Adipocyte (in vitro differentiated cells): Measurements from ENCODE around the gene CCDC68.

Experiments used
- DNase-seq: peaks from one replicate; pipeline ENCODE4 v3.0.0-alpha.2; 2015; ENCODE audit warnings: low read depth
- H3K27me3 ChIP-seq: replicated peaks from 2 replicates; pipeline ENCODE4 v1.7.0; 2013; ENCODE audit warnings: mild to moderate bottlenecking, low read length, moderate library complexity; ENCODE audit not compliant: control insufficient read depth, insufficient read depth
- H3K36me3 ChIP-seq: 2 replicates; pipeline ENCODE4 v1.7.0; 2013; ENCODE audit warnings: low read length, mild to moderate bottlenecking, moderate library complexity; ENCODE audit not compliant: control insufficient read depth, insufficient read depth, severe bottlenecking
- H3K4me1 ChIP-seq: 2 replicates; pipeline ENCODE4 v1.7.0; 2013; ENCODE audit warnings: mild to moderate bottlenecking, low read length, moderate library complexity; ENCODE audit not compliant: control insufficient read depth, insufficient read depth
- H3K4me3 ChIP-seq: 2 replicates; pipeline ENCODE4 v1.7.0; 2013; ENCODE audit warnings: mild to moderate bottlenecking, low read length, moderate library complexity
- H3K9ac ChIP-seq: 2 replicates; pipeline ENCODE4 v1.7.0; 2013; ENCODE audit warnings: mild to moderate bottlenecking, low read length, moderate library complexity
- H3K9me3 ChIP-seq: 2 replicates; pipeline ENCODE4 v1.7.0; 2013; ENCODE audit warnings: mild to moderate bottlenecking, low read length, moderate library complexity; ENCODE audit not compliant: control insufficient read depth

Gene CCDC68

DNA sequence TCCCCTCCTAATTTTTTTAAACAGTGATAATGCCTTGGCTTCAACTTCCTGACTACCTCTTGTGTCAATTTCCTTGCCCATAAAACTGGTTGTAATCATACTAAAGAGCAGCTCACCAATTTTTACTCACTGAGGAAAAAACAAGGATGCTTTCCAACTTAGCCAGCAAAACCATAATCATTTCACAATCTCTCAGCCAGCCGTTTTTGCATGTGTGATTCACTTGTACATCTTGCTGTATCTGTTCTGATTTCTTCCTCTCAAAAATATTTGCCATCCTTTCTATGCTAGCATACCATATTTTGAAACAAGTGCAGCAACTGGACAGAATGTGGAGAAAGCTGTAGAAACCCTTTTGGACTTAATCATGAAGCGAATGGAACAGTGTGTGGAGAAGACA lies 70.3 kb downstream of the CCDC68 start:
- DNase-seq, result peak; percentile 52

DNA sequence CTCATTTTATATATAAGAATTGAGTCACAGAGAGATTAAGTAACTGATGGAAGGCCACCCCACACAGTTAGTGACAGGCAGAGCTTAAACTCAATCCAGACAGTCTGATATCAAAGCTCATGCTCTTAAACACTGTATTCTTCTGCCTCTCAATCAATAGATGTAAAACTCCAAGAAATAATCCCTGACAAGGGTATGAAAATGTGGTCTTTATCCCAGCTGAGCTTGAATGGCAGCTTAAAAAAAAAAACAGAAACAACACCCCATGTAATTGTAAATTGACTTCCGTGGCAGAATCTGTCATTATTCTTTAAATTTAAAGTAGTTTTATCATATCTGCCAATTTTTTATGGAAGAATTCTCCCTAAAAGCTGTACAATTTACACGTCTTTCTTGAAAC lies 70.9 kb downstream of the CCDC68 start:
- Histone ChIP-seq H3K36me3 (no peaks in the 10 kb centered on the region), H3K9me3 (no peaks in the 10 kb centered on the region), H3K27me3 (no peaks in the 10 kb centered on the region), H3K9ac (no peak overlapping the region), H3K4me3 (no peak overlapping the region), H3K4me1 (no peaks in the 10 kb centered on the region)
- DNase-seq, result no peak

More for the DNA sequence above, 70.3 kb downstream of the CCDC68 start:
- Histone ChIP-seq H3K9ac (no peak overlapping the region), H3K4me3 (no peak overlapping the region), H3K27me3 (no peaks in the 10 kb centered on the region), H3K9me3 (no peaks in the 10 kb centered on the region), H3K4me1 (no peaks in the 10 kb centered on the region), H3K36me3 (no peaks in the 10 kb centered on the region)

DNA sequence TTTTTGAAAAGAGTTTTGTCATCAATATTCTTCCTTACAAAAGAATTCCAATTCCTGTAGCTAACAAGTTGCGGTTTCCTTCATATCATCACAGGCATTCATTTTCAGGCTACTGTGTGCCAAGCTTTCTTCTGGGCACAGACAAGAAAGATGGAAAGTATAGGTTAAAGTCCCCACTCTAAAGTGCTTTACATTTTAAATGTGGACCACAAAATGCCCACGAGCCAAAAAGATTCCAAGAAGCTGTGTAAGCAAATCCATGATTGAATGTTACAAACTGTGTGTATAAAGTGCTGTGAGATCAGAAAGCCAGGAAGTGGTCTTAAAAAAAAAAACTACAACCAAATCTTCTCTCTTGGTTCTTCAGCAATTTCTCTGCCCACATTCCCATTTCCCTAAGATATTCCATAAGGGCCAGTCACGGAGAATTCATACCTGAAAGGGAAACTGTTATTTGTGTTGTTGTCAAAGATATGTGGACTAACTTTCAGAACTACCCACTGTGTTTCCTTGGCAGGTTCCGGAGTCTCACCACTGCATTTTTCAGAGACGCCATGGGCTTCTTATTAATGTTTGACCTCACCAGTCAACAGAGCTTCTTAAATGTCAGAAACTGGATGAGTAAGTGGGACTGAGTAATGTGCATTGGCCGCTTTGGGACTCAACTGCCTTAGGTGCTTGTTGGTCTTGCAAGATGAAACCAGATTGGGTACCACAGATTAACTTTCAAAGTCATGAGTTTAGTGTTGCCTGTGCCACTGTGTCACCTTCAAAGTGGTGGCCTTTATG lies 75.3 kb downstream of the CCDC68 start:
- peaks cover 9% of the 10 kb centered on the region for H3K4me1 ChIP-seq
- no peaks in the 10 kb centered on the region for H3K9me3 ChIP-seq
- no peak for DNase-seq
- no peaks in the 10 kb centered on the region for H3K36me3 ChIP-seq
- no peak overlapping the region for H3K4me3 ChIP-seq
- H3K9ac ChIP-seq, result no peak overlapping the region
- no peaks in the 10 kb centered on the region for H3K27me3 ChIP-seq

DNA sequence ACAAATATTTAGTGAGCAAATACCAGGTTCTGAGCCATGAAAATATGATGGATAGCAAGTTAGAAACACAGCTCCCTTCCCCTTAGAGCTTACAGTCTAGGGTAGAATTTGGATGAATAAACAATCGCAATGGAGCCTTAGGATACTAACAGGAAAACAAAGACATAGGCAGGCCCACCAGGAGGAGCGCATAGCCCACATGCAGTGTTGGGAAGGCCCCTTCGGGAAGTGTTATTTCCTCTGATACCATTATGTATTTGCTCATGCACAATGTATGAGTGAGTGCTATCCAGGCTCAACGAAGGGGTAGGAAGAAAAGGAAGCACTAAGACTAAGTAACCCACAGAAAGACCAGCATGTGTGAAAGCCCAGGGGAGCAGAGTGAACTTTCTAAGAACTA lies 76.9 kb downstream of the CCDC68 start:
- Histone ChIP-seq H3K27me3 (no peaks in the 10 kb centered on the region), H3K9me3 (no peaks in the 10 kb centered on the region), H3K36me3 (no peaks in the 10 kb centered on the region), H3K9ac (no peak overlapping the region), H3K4me3 (no peak overlapping the region), H3K4me1 (peaks cover 25% of the 10 kb centered on the region)
- no peak for DNase-seq

DNA sequence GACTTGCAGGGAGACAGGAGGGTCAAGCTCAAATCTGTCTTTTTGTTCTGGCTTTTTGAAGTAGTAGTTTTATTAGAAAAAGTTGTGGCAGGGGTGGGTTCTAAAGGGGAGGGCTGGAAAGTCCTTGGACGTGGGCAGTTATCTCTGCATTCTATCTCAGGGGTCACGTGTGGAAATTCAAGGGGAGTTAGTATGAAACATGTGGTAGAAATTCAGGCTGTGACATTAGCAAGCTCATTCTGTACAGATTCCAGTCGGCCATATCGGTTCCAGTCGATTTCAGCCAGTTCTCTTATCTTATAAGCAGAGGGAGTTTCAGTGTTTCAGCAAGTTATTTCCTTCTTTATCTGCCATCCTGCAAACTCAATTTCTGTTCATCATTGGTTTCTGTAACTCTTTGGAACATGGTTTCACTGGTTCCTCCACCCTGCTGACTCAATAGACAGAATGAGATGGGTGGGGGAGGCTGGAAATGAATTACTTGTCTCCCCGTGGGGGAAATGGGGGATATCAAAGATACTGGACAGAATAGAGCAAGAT lies 78.0 kb downstream of the CCDC68 start:
- H3K27me3 ChIP-seq, result no peaks in the 10 kb centered on the region
- H3K4me3 ChIP-seq, result peak overlapping the region; percentile 11
- no peaks in the 10 kb centered on the region for H3K36me3 ChIP-seq
- H3K9ac ChIP-seq, result no peak overlapping the region
- DNase-seq, result no peak
- no peaks in the 10 kb centered on the region for H3K9me3 ChIP-seq
- H3K4me1 ChIP-seq, result peaks cover 27% of the 10 kb centered on the region

DNA sequence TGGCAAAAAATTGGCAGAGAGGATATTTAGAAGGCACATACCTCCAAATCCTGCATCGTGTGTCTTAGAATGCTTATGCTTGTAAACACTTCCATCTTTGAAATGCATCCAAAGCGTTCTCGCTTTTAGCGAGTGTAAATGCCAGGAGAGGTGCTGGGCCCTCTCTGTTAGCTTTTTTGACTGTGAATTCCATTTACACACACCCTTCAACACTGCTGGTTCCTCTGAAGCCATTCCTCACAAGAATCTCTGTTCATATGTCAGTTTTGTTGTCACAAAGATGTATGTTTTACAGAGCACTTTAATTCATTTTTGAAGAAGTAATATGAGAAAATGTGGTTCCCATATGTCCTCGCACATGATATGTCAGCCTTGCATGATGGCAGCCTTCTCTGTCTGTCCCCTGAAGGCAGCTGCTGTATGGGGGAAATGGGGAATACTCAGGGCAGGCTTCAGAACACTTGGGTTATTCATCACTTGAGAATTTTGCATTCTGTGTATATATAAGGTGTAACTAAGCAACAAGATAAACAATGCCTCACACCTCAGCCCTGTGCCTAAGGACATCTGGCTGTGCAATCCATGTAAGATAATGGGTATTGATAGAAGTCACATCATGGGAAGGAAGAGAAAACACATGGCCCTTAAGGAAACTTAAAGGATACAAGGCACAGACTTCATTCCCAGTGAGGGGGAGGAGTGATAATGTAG lies 78.7 kb downstream of the CCDC68 start:
- Histone ChIP-seq H3K9ac (no peak overlapping the region), H3K36me3 (no peaks in the 10 kb centered on the region), H3K9me3 (no peaks in the 10 kb centered on the region), H3K4me3 (no peak overlapping the region), H3K27me3 (no peaks in the 10 kb centered on the region), H3K4me1 (peaks cover 27% of the 10 kb centered on the region)
- DNase-seq, result peak; percentile 19

DNA sequence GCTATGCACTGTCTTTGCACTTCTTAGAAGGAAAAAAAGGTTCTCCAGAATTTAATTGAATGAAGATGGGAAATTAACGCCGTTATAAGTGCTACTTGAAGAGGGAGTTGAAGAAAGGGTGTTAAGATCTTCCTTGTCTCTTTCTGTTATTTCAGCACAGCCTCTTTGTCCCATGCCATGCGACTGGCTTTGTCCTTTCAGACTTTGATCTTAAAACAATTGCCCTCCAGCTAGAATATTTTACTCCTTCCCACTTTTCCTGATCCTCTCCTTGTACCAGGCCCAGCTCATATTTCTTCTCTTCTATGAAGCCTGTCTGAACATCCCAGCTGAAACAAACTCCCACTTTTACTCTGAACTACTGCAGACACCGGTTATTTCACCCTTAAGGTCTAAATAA lies 79.6 kb downstream of the CCDC68 start:
- H3K4me3 ChIP-seq, result no peak overlapping the region
- peaks cover 27% of the 10 kb centered on the region for H3K4me1 ChIP-seq
- H3K9ac ChIP-seq, result no peak overlapping the region
- no peaks in the 10 kb centered on the region for H3K36me3 ChIP-seq
- DNase-seq, result no peak
- no peaks in the 10 kb centered on the region for H3K9me3 ChIP-seq
- no peaks in the 10 kb centered on the region for H3K27me3 ChIP-seq

DNA sequence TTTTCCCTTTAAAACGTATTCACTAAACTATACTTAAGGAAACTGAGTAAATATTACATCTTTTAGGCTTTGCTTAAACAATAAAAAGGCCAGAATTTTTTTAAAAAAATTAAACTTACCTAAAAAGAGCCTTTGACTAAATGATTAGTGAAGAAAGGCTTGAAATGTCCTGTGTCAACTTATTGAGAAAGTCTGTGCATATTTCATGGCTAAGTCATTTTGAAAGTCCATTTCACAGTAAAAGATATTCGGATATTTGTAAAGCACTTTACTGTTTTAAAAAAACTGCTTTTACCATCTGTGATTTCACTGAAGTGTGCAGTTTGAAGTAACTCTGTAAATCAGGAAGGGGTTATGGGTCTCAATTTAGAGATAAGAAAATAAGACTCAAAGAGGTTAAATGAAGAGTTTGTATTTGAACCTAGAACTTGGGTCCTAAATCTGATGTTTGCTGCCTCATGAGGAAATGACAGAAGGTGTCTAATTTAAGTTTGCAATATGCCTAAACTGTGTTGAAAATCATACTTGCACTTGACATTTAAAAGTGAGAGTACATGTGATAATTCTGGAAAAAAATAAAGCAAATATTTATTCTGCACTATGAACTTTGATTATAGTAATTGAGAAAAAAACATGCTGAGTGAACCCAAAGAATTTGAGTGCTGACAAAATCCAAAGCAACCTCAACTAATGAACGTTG lies 80.5 kb downstream of the CCDC68 start:
- no peaks in the 10 kb centered on the region for H3K9me3 ChIP-seq
- no peak overlapping the region for H3K9ac ChIP-seq
- H3K36me3 ChIP-seq, result no peaks in the 10 kb centered on the region
- H3K4me1 ChIP-seq, result peaks cover 27% of the 10 kb centered on the region
- no peaks in the 10 kb centered on the region for H3K27me3 ChIP-seq
- H3K4me3 ChIP-seq, result no peak overlapping the region
- peak; percentile 48 for DNase-seq

DNA sequence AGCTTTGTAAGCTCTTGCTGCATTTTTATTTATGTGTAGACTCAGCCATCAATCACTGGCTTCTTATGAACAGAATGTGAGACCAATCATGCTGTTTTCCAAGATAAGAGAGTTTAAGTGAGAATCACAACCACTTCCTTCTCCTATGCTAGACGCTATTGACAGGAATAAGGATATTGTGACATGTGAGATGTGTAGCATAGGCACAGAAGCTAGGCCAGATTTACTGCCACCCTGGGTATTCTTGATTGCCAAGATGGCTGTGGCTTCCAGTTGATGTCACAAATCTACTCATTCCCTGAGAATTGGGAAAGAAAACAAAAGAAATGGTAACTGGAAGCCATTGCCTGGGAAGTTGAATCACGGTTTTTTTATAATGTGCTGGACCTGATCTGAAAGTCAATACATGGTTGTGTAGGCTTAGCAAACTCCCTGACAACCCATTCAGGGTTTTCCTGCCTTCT lies 81.1 kb downstream of the CCDC68 start:
- Histone ChIP-seq H3K9ac (no peak overlapping the region), H3K27me3 (no peaks in the 10 kb centered on the region), H3K4me1 (peaks cover 27% of the 10 kb centered on the region), H3K36me3 (no peaks in the 10 kb centered on the region), H3K4me3 (no peak overlapping the region), H3K9me3 (no peaks in the 10 kb centered on the region)
- no peak for DNase-seq

DNA sequence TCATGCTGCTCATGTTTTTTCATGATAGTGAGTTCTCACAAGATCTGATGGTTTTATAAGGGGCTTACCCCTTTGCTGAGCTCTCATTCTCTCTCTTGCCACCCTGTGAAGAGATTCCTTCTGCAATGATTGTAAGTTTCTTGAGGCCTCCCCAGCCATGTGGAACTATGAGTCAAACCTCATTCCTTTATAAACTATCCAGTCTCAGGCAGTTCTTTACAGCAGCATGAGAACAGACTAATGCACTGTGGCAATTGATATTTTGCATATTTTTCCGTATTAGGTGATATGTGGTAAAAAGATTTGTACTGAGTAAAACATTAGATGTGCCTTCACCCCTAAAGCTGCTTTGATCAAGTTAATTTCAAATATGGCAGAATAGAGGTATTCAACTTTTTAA lies 82.2 kb downstream of the CCDC68 start:
- Histone ChIP-seq H3K9me3 (no peaks in the 10 kb centered on the region), H3K36me3 (no peaks in the 10 kb centered on the region), H3K4me3 (no peak overlapping the region), H3K27me3 (no peaks in the 10 kb centered on the region), H3K9ac (no peak overlapping the region), H3K4me1 (peaks cover 27% of the 10 kb centered on the region)
- DNase-seq, result no peak

DNA sequence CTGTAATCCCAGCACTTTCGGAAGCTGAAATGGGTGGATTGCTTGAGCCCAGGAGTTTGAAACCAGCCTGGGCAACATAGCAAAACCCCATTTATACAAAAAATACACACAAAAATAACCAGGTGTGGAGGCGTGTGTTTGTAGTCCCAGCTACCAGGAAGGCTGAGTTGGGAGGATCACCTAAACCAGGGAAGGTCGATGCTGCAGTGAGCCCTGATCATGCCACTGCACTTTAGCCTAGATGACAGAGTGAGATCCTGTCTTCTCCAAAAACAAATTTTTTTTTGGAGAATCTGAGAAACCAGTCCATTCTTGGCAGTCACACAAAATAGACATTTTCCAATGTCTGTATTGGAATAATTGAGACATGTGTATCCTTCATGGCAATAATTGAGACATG lies 84.2 kb downstream of the CCDC68 start:
- peaks cover 21% of the 10 kb centered on the region for H3K4me1 ChIP-seq
- no peaks in the 10 kb centered on the region for H3K27me3 ChIP-seq
- no peak overlapping the region for H3K4me3 ChIP-seq
- no peak overlapping the region for H3K9ac ChIP-seq
- no peak for DNase-seq
- no peaks in the 10 kb centered on the region for H3K9me3 ChIP-seq
- H3K36me3 ChIP-seq, result no peaks in the 10 kb centered on the region
